DND-41 (cell line): Measurements from ENCODE around the gene STARD9.

Source experiments
- ATAC-seq: fragments of 200-7000 bp; cut with Tn5 transposase; 3 replicates; pipeline ENCODE4 v1.9.1; 2021; ENCODE audit warnings: low read depth; ENCODE audit not compliant: insufficient read depth
- DNase-seq: peaks from one replicate; pipeline ENCODE4 v3.0.0-alpha.2; 2020
- H2AFZ ChIP-seq: 2 replicates; pipeline ENCODE4 v1.6.0; 2012; ENCODE audit warnings: low read depth, low read length
- H3K27ac ChIP-seq: 2 replicates; pipeline ENCODE4 v1.5.1; 2012; ENCODE audit warnings: low read length, inconsistent platforms
- H3K27me3 ChIP-seq: fragments of 200-600 bp; sonication (generic); 2 replicates; pipeline ENCODE4 v1.6.0; 2012; ENCODE audit warnings: low read length, mild to moderate bottlenecking, inconsistent platforms; ENCODE audit not compliant: insufficient read depth, poor library complexity
- H3K36me3 ChIP-seq: 2 replicates; pipeline ENCODE4 v1.5.1; 2012; ENCODE audit warnings: low read length, inconsistent platforms; ENCODE audit not compliant: insufficient read depth
- H3K4me1 ChIP-seq: 2 replicates; pipeline ENCODE4 v1.5.1; 2012; ENCODE audit warnings: mild to moderate bottlenecking, low read length; ENCODE audit not compliant: insufficient read depth
- H3K4me2 ChIP-seq: 2 replicates; pipeline ENCODE4 v1.6.0; 2012; ENCODE audit warnings: mild to moderate bottlenecking, moderate library complexity, low read length, inconsistent platforms; ENCODE audit not compliant: insufficient read depth
- H3K4me3 ChIP-seq, 2 experiments: fragments of 200-600 bp in 1 of 2; shearing (Covaris generic) in 1 of 2; 2 replicates each; pipeline ENCODE4 v1.5.1; 2012 to 2016; ENCODE audit warnings: inconsistent platforms in 2 of 2, low read length in 2 of 2, mild to moderate bottlenecking in 2 of 2, low read depth in 1 of 2, moderate library complexity in 1 of 2
- H3K79me2 ChIP-seq: 2 replicates; pipeline ENCODE4 v1.6.0; 2012; ENCODE audit warnings: low read length, inconsistent platforms; ENCODE audit not compliant: insufficient read depth
- H3K9ac ChIP-seq: 2 replicates; pipeline ENCODE4 v1.6.0; 2012; ENCODE audit warnings: low read depth, mild to moderate bottlenecking, inconsistent platforms, low read length, moderate library complexity
- H3K9me3 ChIP-seq: 2 replicates; pipeline ENCODE4 v1.5.1; 2012; ENCODE audit warnings: low read length, moderate library complexity, mild to moderate bottlenecking, inconsistent platforms; ENCODE audit not compliant: insufficient read depth, severe bottlenecking
- H4K20me1 ChIP-seq: 2 replicates; pipeline ENCODE4 v1.6.0; 2012; ENCODE audit warnings: low read length; ENCODE audit not compliant: insufficient read depth
- EZH2 ChIP-seq: IDR thresholded peaks from 3 replicates; pipeline ENCODE4 v1.6.1; 2012; ENCODE audit warnings: borderline replicate concordance, low read depth, mild to moderate bottlenecking, moderate library complexity, low read length, inconsistent platforms; ENCODE audit not compliant: severe bottlenecking
- TF ChIP-seq, protein P1 (sequence below): IDR thresholded peaks from 2 replicates; pipeline ENCODE4 v1.5.1; 2012; ENCODE audit warnings: borderline replicate concordance, low read length, moderate library complexity, mild to moderate bottlenecking; ENCODE audit not compliant: poor library complexity, severe bottlenecking; ENCODE audit errors: extremely low read depth

The STARD9 gene

DNA sequence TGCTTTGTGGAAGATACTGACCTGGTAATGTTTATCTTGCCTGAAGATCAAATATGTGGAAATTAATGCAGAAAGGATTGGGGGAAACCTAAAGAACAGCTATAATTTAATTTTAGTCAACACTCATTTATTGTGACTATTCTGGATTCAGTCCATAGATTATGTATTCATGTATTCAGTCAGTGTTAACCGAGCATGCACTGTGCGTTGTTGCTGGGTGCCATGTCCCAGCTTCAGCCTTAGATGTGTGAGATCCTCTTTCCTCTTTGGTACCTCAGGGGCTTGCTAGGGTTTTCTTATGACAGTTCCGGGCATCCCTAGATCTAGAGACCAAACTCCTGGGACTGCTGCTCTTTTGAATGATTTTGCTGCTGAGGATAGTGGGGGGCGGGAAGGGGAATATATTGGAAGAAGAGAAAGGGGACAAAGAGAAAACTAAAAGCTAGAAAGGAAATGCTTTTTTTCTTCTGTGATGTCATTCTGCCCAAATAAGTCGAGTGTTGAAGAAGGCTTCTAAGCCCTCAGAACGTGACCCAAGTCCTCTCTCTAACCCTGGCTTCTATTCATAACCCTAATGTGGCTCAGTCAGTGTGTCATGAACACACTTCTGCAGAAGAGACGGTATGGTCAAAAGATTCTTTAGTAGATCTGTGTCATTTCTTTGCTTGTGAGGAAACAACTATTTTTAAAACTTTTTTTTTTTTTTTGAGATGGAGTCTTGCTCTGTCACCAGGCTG lies 33.5 kb downstream of the STARD9 start:
- H3K36me3 ChIP-seq = no peaks in the 10 kb centered on the region
- no peak overlapping the region for H3K4me3 ChIP-seq
- TF ChIP-seq, protein P1, sequence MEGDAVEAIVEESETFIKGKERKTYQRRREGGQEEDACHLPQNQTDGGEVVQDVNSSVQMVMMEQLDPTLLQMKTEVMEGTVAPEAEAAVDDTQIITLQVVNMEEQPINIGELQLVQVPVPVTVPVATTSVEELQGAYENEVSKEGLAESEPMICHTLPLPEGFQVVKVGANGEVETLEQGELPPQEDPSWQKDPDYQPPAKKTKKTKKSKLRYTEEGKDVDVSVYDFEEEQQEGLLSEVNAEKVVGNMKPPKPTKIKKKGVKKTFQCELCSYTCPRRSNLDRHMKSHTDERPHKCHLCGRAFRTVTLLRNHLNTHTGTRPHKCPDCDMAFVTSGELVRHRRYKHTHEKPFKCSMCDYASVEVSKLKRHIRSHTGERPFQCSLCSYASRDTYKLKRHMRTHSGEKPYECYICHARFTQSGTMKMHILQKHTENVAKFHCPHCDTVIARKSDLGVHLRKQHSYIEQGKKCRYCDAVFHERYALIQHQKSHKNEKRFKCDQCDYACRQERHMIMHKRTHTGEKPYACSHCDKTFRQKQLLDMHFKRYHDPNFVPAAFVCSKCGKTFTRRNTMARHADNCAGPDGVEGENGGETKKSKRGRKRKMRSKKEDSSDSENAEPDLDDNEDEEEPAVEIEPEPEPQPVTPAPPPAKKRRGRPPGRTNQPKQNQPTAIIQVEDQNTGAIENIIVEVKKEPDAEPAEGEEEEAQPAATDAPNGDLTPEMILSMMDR = no peak
- TF ChIP-seq EZH2 = no peak
- no peaks in the 10 kb centered on the region for H3K27me3 ChIP-seq
- DNase-seq (no peak), ATAC-seq (no peak)
- no peak overlapping the region for H3K4me2 ChIP-seq
- no peaks in the 10 kb centered on the region for H3K9me3 ChIP-seq
- no peaks in the 10 kb centered on the region for H3K79me2 ChIP-seq
- no peak overlapping the region for H3K9ac ChIP-seq
- H3K4me1 ChIP-seq = peaks cover 18% of the 10 kb centered on the region
- H4K20me1 ChIP-seq = peaks cover 9% of the 10 kb centered on the region
- no peak overlapping the region for H3K27ac ChIP-seq
- no peak overlapping the region for H2AFZ ChIP-seq

GRCh38 chr15:42611532-42611931 lies 36.1 kb downstream of the STARD9 start:
- TF ChIP-seq, protein P1 = no peak
- no peak for TF ChIP-seq EZH2
- H2AFZ ChIP-seq = no peak overlapping the region
- no peak overlapping the region for H3K9ac ChIP-seq
- no peaks in the 10 kb centered on the region for H3K9me3 ChIP-seq
- H3K27me3 ChIP-seq = no peaks in the 10 kb centered on the region
- H3K4me2 ChIP-seq = no peak overlapping the region
- H3K4me3 ChIP-seq = no peak overlapping the region
- H4K20me1 ChIP-seq = peaks cover 9% of the 10 kb centered on the region
- H3K27ac ChIP-seq = no peak overlapping the region
- peaks cover 18% of the 10 kb centered on the region for H3K4me1 ChIP-seq
- no peaks in the 10 kb centered on the region for H3K79me2 ChIP-seq
- no peaks in the 10 kb centered on the region for H3K36me3 ChIP-seq
- ATAC-seq = no peak
- DNase-seq = no peak

DNA sequence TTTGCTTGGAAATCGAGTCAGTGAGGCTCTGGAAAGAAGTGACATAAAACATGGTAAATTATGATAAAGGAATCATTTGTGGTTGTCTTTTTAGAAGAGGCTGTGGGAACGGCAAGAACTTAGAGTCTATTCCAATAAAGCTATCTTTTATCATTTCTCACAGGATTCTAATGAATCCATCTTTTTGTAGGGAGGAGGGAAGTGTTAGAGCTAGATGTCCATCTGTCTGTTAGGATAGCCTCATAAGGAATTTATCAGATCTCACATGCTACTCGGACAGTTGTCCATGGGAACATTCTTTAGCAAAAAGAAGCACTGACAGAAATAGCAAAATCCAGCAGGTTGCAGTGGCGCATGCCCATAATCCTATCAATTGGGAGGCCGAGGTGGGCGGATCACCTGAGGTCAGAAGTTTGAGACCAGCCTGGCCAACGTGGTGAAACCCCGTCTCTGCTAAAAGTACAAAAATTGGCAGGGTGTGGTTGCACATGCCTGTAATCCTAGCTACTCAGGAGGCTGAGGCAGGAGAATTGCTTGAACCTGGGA lies 37.0 kb downstream of the STARD9 start:
- Histone ChIP-seq H3K4me2 (no peak overlapping the region), H3K36me3 (no peaks in the 10 kb centered on the region), H2AFZ (no peak overlapping the region), H3K27ac (no peak overlapping the region), H3K4me1 (peaks cover 18% of the 10 kb centered on the region), H4K20me1 (peaks cover 9% of the 10 kb centered on the region; the same call in 1 of the 2 replicates), H3K27me3 (no peaks in the 10 kb centered on the region), H3K9me3 (no peaks in the 10 kb centered on the region), H3K9ac (no peak overlapping the region), H3K4me3 (no peak overlapping the region), H3K79me2 (no peaks in the 10 kb centered on the region)
- TF ChIP-seq, protein P1 = no peak
- TF ChIP-seq EZH2 = no peak
- DNase-seq = no peak
- no peak for ATAC-seq
